Caki2 (cell line): Measurements from ENCODE around the gene GPX6. TPM values are rescaled to one million over a fixed set of nuclear protein-coding genes. Genes with fewer than 3 reads are reported as not detected.

Experiments used
- total RNA-seq: library from RNA; depleted of rRNA; stranded (reverse); fragments of >200 nt; shearing (Covaris generic); gene quantifications from 2 replicates; pipeline ENCODE4 v1.2.3, GENCODE V29; 2014; ENCODE audit warnings: low replicate concordance; rRNA removed

GPX6 gene
- total RNA-seq, 1 experiment from 2014 or later: not detected

Other genes starting within 250 kb of the GPX6 start
- 20.0 and 29.9 TPM in 2 replicates for gene ZSCAN26, start 248.7 kb downstream of the GPX6 start, total RNA-seq
- 0.52 TPM in 1 of 2 replicates, not detected in the other for gene PGBD1, start 234.2 kb downstream of the GPX6 start, total RNA-seq
- 97.8 and 235 TPM in 2 replicates for gene ZSCAN31, start 179.6 kb downstream of the GPX6 start, total RNA-seq
- gene ZKSCAN3, start 165.8 kb downstream of the GPX6 start, total RNA-seq: 5.9 and 6.2 TPM in 2 replicates
- gene ZSCAN12, start 116.0 kb downstream of the GPX6 start, total RNA-seq: 6.9 and 7.3 TPM in 2 replicates
- 1.2 and 13.7 TPM in 2 replicates for gene ZSCAN23, start 72.3 kb downstream of the GPX6 start, total RNA-seq
- gene GPX5, start 10.1 kb upstream of the GPX6 start, total RNA-seq: not detected in 2 replicates